ENCODE results near the gene UTP3.

- TF ChIP-seq POLR2AphosphoS5 (IDR thresholded peaks at IDR 0.05; ENCODE audit: insufficient read depth in 1 of 2, low read depth in 1 of 2) (no peak), POLR2A (IDR thresholded peaks at IDR 0.05) (no peak)
- TF ChIP-seq, protein P1, sequence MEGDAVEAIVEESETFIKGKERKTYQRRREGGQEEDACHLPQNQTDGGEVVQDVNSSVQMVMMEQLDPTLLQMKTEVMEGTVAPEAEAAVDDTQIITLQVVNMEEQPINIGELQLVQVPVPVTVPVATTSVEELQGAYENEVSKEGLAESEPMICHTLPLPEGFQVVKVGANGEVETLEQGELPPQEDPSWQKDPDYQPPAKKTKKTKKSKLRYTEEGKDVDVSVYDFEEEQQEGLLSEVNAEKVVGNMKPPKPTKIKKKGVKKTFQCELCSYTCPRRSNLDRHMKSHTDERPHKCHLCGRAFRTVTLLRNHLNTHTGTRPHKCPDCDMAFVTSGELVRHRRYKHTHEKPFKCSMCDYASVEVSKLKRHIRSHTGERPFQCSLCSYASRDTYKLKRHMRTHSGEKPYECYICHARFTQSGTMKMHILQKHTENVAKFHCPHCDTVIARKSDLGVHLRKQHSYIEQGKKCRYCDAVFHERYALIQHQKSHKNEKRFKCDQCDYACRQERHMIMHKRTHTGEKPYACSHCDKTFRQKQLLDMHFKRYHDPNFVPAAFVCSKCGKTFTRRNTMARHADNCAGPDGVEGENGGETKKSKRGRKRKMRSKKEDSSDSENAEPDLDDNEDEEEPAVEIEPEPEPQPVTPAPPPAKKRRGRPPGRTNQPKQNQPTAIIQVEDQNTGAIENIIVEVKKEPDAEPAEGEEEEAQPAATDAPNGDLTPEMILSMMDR (IDR thresholded peaks at IDR 0.05) = no peak
These were observed 13.6 kb upstream of the UTP3 start for GRCh38 chr4:70674731-70675130.
